ENCODE results near the gene MAGI1.

DNA sequence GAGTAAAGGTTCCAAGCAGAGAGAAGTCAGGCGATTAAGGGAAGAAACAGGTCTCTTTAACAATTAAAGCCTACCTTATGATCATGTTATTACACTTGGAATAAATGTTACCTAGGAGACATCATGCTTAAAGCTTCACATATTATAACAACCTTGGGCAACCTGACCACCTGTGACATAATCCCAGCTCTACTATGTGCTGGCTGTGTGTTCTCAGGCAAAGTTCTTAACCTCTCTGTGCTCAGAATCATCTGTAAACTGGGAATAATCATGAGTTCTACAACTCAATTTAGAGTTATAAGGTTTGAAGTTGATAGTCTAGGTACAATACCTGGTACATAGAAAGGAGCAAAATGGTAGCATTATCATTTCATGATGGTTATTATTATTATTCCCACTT, 159.3 kb downstream of the MAGI1 start:
- TF ChIP-seq, protein P1, sequence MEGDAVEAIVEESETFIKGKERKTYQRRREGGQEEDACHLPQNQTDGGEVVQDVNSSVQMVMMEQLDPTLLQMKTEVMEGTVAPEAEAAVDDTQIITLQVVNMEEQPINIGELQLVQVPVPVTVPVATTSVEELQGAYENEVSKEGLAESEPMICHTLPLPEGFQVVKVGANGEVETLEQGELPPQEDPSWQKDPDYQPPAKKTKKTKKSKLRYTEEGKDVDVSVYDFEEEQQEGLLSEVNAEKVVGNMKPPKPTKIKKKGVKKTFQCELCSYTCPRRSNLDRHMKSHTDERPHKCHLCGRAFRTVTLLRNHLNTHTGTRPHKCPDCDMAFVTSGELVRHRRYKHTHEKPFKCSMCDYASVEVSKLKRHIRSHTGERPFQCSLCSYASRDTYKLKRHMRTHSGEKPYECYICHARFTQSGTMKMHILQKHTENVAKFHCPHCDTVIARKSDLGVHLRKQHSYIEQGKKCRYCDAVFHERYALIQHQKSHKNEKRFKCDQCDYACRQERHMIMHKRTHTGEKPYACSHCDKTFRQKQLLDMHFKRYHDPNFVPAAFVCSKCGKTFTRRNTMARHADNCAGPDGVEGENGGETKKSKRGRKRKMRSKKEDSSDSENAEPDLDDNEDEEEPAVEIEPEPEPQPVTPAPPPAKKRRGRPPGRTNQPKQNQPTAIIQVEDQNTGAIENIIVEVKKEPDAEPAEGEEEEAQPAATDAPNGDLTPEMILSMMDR (conservative IDR thresholded peaks at IDR 0.05) = no peak
- no peak for TF ChIP-seq ZFX (IDR thresholded peaks at IDR 0.05)

Measured in C4-2B (cell line).